Measurements from ENCODE around the gene ATP13A1. TPM values are rescaled to one million over a fixed set of nuclear protein-coding genes. Genes with fewer than 3 reads are reported as not detected.

ATP13A1 gene
- total RNA-seq, 2 experiments from 2014 or later: 84.8 to 87.6 TPM

GRCh38 chr19:19637523-19638251, 25.8 kb downstream of the ATP13A1 start:
- Mint-ChIP-seq H3K36me3 (ENCODE audit: low read depth) (peaks cover 73% of the 10 kb centered on the region), H3K27me3 (no peaks in the 10 kb centered on the region), H3K9me3 (no peaks in the 10 kb centered on the region), H3K4me3 (no peak overlapping the region), H3K4me1 (ENCODE audit: low read depth) (peaks cover 14% of the 10 kb centered on the region), H3K27ac (no peak overlapping the region)
- Histone ChIP-seq H3K4me1 (ENCODE audit: insufficient read depth, low read length) (peaks cover 35% of the 10 kb centered on the region), H3K27ac (ENCODE audit: low read depth in 1 of 2, low read length in 2 of 2) (no peak overlapping the region), H3K27me3 (ENCODE audit: control insufficient read depth in 1 of 2, insufficient read depth in 2 of 2, low read length in 2 of 2) (no peaks in the 10 kb centered on the region), H3K36me3 (ENCODE audit: insufficient read depth, low read length) (peaks cover 81% of the 10 kb centered on the region), H3K4me3 (ENCODE audit: low read length) (no peak overlapping the region), H3K9me3 (ENCODE audit: control insufficient read depth in 1 of 2, insufficient read depth in 1 of 2, low read length in 2 of 2) (no peaks in the 10 kb centered on the region)
- TF ChIP-seq CTCF (IDR thresholded peaks at IDR 0.05): no peak
- DNase-seq (no peak), ATAC-seq (ENCODE audit: poor library complexity) (peak; percentile 39)
- intact Hi-C loops (cut with DNase I, micrococcal nuclease): no loop called here
- POLR2A ChIA-PET: no interaction called here
- CTCF ChIA-PET: no interaction called here

- Histone ChIP-seq H3K36me3 (ENCODE audit: insufficient read depth, low read length) (peaks cover 85% of the 10 kb centered on the region), H3K27me3 (ENCODE audit: control insufficient read depth in 1 of 2, insufficient read depth in 2 of 2, low read length in 2 of 2) (no peaks in the 10 kb centered on the region), H3K27ac (ENCODE audit: low read depth in 1 of 2, low read length in 2 of 2) (no peak overlapping the region), H3K9me3 (ENCODE audit: control insufficient read depth in 1 of 2, insufficient read depth in 1 of 2, low read length in 2 of 2) (no peaks in the 10 kb centered on the region), H3K4me1 (ENCODE audit: insufficient read depth, low read length) (peaks cover 29% of the 10 kb centered on the region), H3K4me3 (ENCODE audit: low read length) (no peak overlapping the region)
- H3K36me3 Mint-ChIP-seq (ENCODE audit: low read depth): peaks cover 73% of the 10 kb centered on the region
- H3K4me1 Mint-ChIP-seq (ENCODE audit: low read depth): peaks cover 9% of the 10 kb centered on the region
- TF ChIP-seq CTCF (IDR thresholded peaks at IDR 0.05): no peak
- no peaks in the 10 kb centered on the region for H3K9me3 Mint-ChIP-seq
- no peaks in the 10 kb centered on the region for H3K27me3 Mint-ChIP-seq
- no peak overlapping the region for H3K27ac Mint-ChIP-seq
- ChIA-PET POLR2A (no interaction called here), CTCF (no interaction called here)
- no peak for DNase-seq
- H3K4me3 Mint-ChIP-seq: no peak overlapping the region
- intact Hi-C loops (cut with DNase I, micrococcal nuclease): no loop called here
- no peak for ATAC-seq (ENCODE audit: poor library complexity)
Measured at GRCh38 chr19:19637186-19637522, 26.3 kb downstream of the ATP13A1 start.

GRCh38 chr19:19636573-19637185, 26.8 kb downstream of the ATP13A1 start:
- no peak for DNase-seq
- H3K27me3 ChIP-seq (ENCODE audit: control insufficient read depth in 1 of 2, insufficient read depth in 2 of 2, low read length in 2 of 2): no peaks in the 10 kb centered on the region
- ChIA-PET CTCF (no interaction called here), POLR2A (no interaction called here)
- ATAC-seq (ENCODE audit: poor library complexity): no peak
- H3K36me3 ChIP-seq (ENCODE audit: insufficient read depth, low read length): peaks cover 80% of the 10 kb centered on the region
- H3K9me3 Mint-ChIP-seq: no peaks in the 10 kb centered on the region
- peaks cover 71% of the 10 kb centered on the region for H3K36me3 Mint-ChIP-seq (ENCODE audit: low read depth)
- no peaks in the 10 kb centered on the region for H3K9me3 ChIP-seq (ENCODE audit: control insufficient read depth in 1 of 2, insufficient read depth in 1 of 2, low read length in 2 of 2)
- TF ChIP-seq CTCF (IDR thresholded peaks at IDR 0.05): no peak
- peaks cover 25% of the 10 kb centered on the region for H3K4me1 ChIP-seq (ENCODE audit: insufficient read depth, low read length)
- no peak overlapping the region for H3K4me3 ChIP-seq (ENCODE audit: low read length)
- peaks cover 5% of the 10 kb centered on the region for H3K4me1 Mint-ChIP-seq (ENCODE audit: low read depth)
- no peak overlapping the region for H3K27ac Mint-ChIP-seq
- intact Hi-C loops (cut with DNase I, micrococcal nuclease): no loop called here
- H3K27me3 Mint-ChIP-seq: no peaks in the 10 kb centered on the region
- H3K4me3 Mint-ChIP-seq: no peak overlapping the region
- H3K27ac ChIP-seq (ENCODE audit: low read depth in 1 of 2, low read length in 2 of 2): no peak overlapping the region
